ENCODE data around the gene CYP1A2. TPM values are rescaled to one million over a fixed set of nuclear protein-coding genes. Genes with fewer than 3 reads are reported as not detected.

Gene CYP1A2
- total and polyA plus RNA-seq, 2 of the 13 experiments (the other 11 are each of a cell fraction or from before 2014, with no cell fraction given) = 0.07 TPM; not detected in 1

GRCh38 chr15:74725845-74726773 is 22.5 kb upstream of the CYP1A2 start (continued):
- no peak for TF ChIP-seq ZNF503 (CRISPR knock-in tag; IDR thresholded peaks at IDR 0.05)
- TF ChIP-seq ZNF550 (CRISPR knock-in tag; IDR thresholded peaks at IDR 0.05; ENCODE audit: borderline replicate concordance) = no peak
- no peak for TF ChIP-seq RCOR2 (CRISPR knock-in tag; IDR thresholded peaks at IDR 0.05)
- no peak for TF ChIP-seq ZBTB40 (IDR thresholded peaks at IDR 0.05)
- peak; percentile 72; the same call in 1 of the 2 replicates for TF ChIP-seq ZBTB40 (CRISPR knock-in tag; IDR thresholded peaks at IDR 0.05)
- TF ChIP-seq MLLT10 (CRISPR knock-in tag; IDR thresholded peaks at IDR 0.05) = no peak
- TF ChIP-seq USF2 (IDR thresholded peaks at IDR 0.05; ENCODE audit: low read depth, low read length) = no peak
- TF ChIP-seq USF2 (CRISPR knock-in tag; IDR thresholded peaks at IDR 0.05; ENCODE audit: borderline replicate concordance) = 0 out of 2 replicates have a peak, but pooled peaks have one; percentile 46
- TF ChIP-seq THAP8 (CRISPR knock-in tag; IDR thresholded peaks at IDR 0.05; ENCODE audit: borderline replicate concordance) = no peak
- no peak for TF ChIP-seq CBX1 (IDR thresholded peaks at IDR 0.05; ENCODE audit: low read depth)
- TF ChIP-seq, protein P1, sequence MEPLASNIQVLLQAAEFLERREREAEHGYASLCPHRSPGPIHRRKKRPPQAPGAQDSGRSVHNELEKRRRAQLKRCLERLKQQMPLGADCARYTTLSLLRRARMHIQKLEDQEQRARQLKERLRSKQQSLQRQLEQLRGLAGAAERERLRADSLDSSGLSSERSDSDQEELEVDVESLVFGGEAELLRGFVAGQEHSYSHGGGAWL (CRISPR knock-in tag; IDR thresholded peaks at IDR 0.05) = no peak; the same call in 1 of the 2 replicates
